OCI-LY7 (cell line): ENCODE data around the gene MTAP. TPM values are rescaled to one million over a fixed set of nuclear protein-coding genes. Genes with fewer than 3 reads are reported as not detected.

Experiments
- BruUV-seq: library from RNA; stranded (reverse); fragments of 400-500 nt; replicated peaks from 2 replicates; lab custom pipeline; 2021; lab: Mats Ljungman, UMichigan
- CTCF ChIA-PET: fragments of 300-600 bp; sonication (Branson Sonifier 250); formaldehyde crosslinking; loops from one replicate; lab custom pipeline; 2022; ENCODE audit warnings: antibody characterized with exemption; ENCODE audit not compliant: unreplicated experiment; lab: Charles Lee
- POLR2A ChIA-PET: fragments of 300-600 bp; sonication (Branson Sonifier 250); formaldehyde crosslinking; loops from one replicate; lab custom pipeline; 2022; ENCODE audit warnings: antibody characterized with exemption; lab: Charles Lee
- DNase-seq: peaks from one replicate; pipeline ENCODE4 v3.0.0-alpha.2; 2015; ENCODE audit warnings: low spot score
- H2AFZ ChIP-seq: fragments of 200-600 bp; sonication (generic), shearing (Covaris generic); 2 replicates; pipeline ENCODE4 v1.6.1; 2014; ENCODE audit warnings: mild to moderate bottlenecking, antibody characterized with exemption, low read length, moderate library complexity
- H3K27ac ChIP-seq: fragments of 200-600 bp; sonication (generic); 2 replicates; pipeline ENCODE4 v1.5.1; 2014; ENCODE audit warnings: mixed run types, low read depth, mild to moderate bottlenecking, moderate library complexity, low read length, inconsistent platforms; ENCODE audit not compliant: poor library complexity, severe bottlenecking
- H3K36me3 ChIP-seq: fragments of 200-600 bp; sonication (generic); 2 replicates; pipeline ENCODE4 v1.6.1; 2014; ENCODE audit warnings: mild to moderate bottlenecking, antibody characterized with exemption, low read length, moderate library complexity, mixed read lengths; ENCODE audit not compliant: insufficient read depth
- H3K4me1 ChIP-seq: fragments of 200-600 bp; sonication (generic); 2 replicates; pipeline ENCODE4 v1.5.1; 2014; ENCODE audit warnings: mild to moderate bottlenecking, low read length; ENCODE audit not compliant: insufficient read depth, poor library complexity, severe bottlenecking
- H3K4me2 ChIP-seq: fragments of 200-600 bp; sonication (generic); 2 replicates; pipeline ENCODE4 v1.6.1; 2014; ENCODE audit warnings: mild to moderate bottlenecking, low read length
- H3K4me3 ChIP-seq: fragments of 200-600 bp; sonication (generic); 2 replicates; pipeline ENCODE4 v1.5.1; 2014; ENCODE audit warnings: mild to moderate bottlenecking, low read depth, low read length; ENCODE audit not compliant: poor library complexity, severe bottlenecking
- H3K79me2 ChIP-seq: fragments of 200-600 bp; sonication (generic); 2 replicates; pipeline ENCODE4 v1.6.1; 2016; ENCODE audit warnings: low read depth, mild to moderate bottlenecking, low read length, moderate library complexity, mixed read lengths; ENCODE audit not compliant: insufficient read depth
- H3K9me2 ChIP-seq: fragments of 200-600 bp; sonication (generic); 2 replicates; pipeline ENCODE4 v1.6.1; 2016; ENCODE audit warnings: mild to moderate bottlenecking, low read length, mixed read lengths; ENCODE audit not compliant: insufficient read depth
- H3K9me3 ChIP-seq: fragments of 200-600 bp; sonication (generic); 2 replicates; pipeline ENCODE4 v1.6.1; 2014; ENCODE audit warnings: mild to moderate bottlenecking, mixed run types, low read length, mixed read lengths
- H4K20me1 ChIP-seq: fragments of 200-600 bp; sonication (generic); 2 replicates; pipeline ENCODE4 v1.6.1; 2014; ENCODE audit warnings: mild to moderate bottlenecking, antibody characterized with exemption, low read length, moderate library complexity, mixed read lengths; ENCODE audit not compliant: insufficient read depth
- EZH2phosphoT487 ChIP-seq: fragments of 200-600 bp; sonication (generic); IDR thresholded peaks from 2 replicates; pipeline ENCODE4 v1.6.1; 2018; ENCODE audit warnings: low read depth, borderline replicate concordance, mild to moderate bottlenecking, mixed run types, antibody characterized with exemption, low read length, moderate library complexity, mixed read lengths
- intact Hi-C: fragments of 100-400 bp; cut with micrococcal nuclease; formaldehyde crosslinking; loops from one replicate; pipeline ENCODE4 v1.10.0; 2022; ENCODE audit not compliant: unreplicated experiment
- total RNA-seq, 2 experiments: library from RNA; depleted of rRNA in 1 of 2; stranded (reverse); fragments of >200 nt in 1 of 2; shearing (Covaris generic) in 1 of 2; gene quantifications; 2 replicates each; pipeline ENCODE4 v1.2.3, GENCODE V29; 2014 to 2022
- TF ChIP-seq, protein P1 (sequence below): fragments of 200-600 bp; sonication (generic); conservative IDR thresholded peaks from 2 replicates; pipeline ENCODE4 v1.5.1; 2014; ENCODE audit warnings: mild to moderate bottlenecking, antibody characterized with exemption, low read length, moderate library complexity, mixed read lengths

The MTAP gene
- total RNA-seq, 2 experiments from 2014 or later, result 41.6 to 101 TPM

DNA sequence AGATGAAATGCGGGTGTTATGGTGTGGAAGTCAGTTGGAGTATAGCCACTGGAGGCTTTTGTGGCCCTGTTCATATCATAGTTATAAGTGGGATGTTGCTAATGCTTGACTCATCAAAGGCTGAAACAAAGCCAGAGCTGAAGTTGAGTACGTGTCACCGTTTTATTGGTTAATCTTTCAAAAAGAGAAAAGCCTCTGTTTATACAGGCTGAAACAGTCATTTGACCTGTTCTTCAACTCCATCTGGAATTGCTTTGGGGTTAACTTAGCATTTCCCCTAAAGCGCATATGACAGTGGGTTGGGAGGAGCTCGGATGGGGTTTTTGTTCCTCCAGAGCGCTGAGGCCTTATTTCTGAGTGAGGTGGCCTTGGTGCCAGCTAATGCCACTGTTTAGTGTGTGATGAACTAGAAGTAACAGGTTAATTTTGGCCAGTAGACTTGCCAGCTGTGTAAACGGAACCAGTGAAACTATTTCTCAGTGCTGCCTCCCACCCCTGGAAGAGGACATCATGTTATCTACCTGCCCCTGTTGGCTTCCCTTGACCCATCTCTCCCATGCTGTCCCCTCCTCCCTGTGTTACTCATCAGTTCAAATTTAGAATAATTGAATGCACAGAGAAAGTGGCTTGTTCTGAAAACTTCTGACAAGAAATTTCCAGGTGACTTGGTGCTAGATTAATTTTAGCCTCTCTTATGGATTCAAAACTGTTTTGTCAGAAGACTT lies 34.2 kb downstream of the MTAP start:
- BruUV-seq, result no TSS peak
- intact Hi-C loops, result no loop called here
- CTCF ChIA-PET, result interaction anchor here (1.4 kb wide), 1 partner anchor 402 kb away, joined by 3 read pairs; no protein-coding TSS in a partner anchor
- peaks cover 32% of the 10 kb centered on the region for H3K4me1 ChIP-seq
- no peak for TF ChIP-seq EZH2phosphoT487
- TF ChIP-seq, protein P1, sequence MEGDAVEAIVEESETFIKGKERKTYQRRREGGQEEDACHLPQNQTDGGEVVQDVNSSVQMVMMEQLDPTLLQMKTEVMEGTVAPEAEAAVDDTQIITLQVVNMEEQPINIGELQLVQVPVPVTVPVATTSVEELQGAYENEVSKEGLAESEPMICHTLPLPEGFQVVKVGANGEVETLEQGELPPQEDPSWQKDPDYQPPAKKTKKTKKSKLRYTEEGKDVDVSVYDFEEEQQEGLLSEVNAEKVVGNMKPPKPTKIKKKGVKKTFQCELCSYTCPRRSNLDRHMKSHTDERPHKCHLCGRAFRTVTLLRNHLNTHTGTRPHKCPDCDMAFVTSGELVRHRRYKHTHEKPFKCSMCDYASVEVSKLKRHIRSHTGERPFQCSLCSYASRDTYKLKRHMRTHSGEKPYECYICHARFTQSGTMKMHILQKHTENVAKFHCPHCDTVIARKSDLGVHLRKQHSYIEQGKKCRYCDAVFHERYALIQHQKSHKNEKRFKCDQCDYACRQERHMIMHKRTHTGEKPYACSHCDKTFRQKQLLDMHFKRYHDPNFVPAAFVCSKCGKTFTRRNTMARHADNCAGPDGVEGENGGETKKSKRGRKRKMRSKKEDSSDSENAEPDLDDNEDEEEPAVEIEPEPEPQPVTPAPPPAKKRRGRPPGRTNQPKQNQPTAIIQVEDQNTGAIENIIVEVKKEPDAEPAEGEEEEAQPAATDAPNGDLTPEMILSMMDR, result no peak
- no peak overlapping the region for H3K4me2 ChIP-seq
- H3K9me3 ChIP-seq, result peaks cover 5% of the 10 kb centered on the region; the same call in 1 of the 2 replicates
- H4K20me1 ChIP-seq, result peaks cover 7% of the 10 kb centered on the region; the same call in 1 of the 2 replicates
- H3K9me2 ChIP-seq, result no peaks in the 10 kb centered on the region
- peaks cover 100% of the 10 kb centered on the region for H3K36me3 ChIP-seq
- no peak overlapping the region for H2AFZ ChIP-seq
- no peak for DNase-seq
- H3K27ac ChIP-seq, result no peak overlapping the region
- POLR2A ChIA-PET, result interaction anchor here (0.9 to 1.5 kb wide), 4 partner anchors 10 to 371 kb away, joined by 3 to 5 read pairs (median 3); no protein-coding TSS in a partner anchor
- no peak overlapping the region for H3K4me3 ChIP-seq
- peaks cover 34% of the 10 kb centered on the region; the same call in 1 of the 2 replicates for H3K79me2 ChIP-seq

DNA sequence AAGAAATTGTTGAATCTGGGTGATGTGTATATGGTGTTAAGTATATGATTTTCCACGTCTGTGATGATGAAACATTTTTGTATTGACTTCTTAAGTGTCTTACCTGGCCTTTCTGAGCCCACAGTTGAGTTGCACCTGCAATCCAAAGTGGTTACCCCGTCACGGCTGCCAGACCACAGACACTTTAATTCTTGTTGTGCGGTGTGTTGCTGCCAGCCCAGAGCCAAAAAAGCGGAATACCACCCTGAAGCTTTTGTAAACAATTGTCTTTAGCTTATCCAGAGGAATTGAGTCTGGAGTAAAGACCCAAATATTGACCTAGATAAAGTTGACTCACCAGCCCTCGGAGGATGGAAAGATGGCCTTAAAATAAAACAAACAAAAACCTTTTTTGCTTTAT lies 35.1 kb downstream of the MTAP start:
- H3K9me3 ChIP-seq, result peaks cover 14% of the 10 kb centered on the region; the same call in 1 of the 2 replicates
- no peak for DNase-seq
- H3K27ac ChIP-seq, result no peak overlapping the region
- peaks cover 28% of the 10 kb centered on the region; the same call in 1 of the 2 replicates for H3K79me2 ChIP-seq
- TF ChIP-seq EZH2phosphoT487, result no peak
- TF ChIP-seq, protein P1, result no peak
- CTCF ChIA-PET, result no interaction called here
- peaks cover 23% of the 10 kb centered on the region for H3K4me1 ChIP-seq
- no peak overlapping the region for H3K4me3 ChIP-seq
- no peaks in the 10 kb centered on the region for H3K9me2 ChIP-seq
- no TSS peak for BruUV-seq
- H4K20me1 ChIP-seq, result peaks cover 5% of the 10 kb centered on the region; the same call in 1 of the 2 replicates
- no peak overlapping the region for H3K4me2 ChIP-seq
- H2AFZ ChIP-seq, result no peak overlapping the region
- H3K36me3 ChIP-seq, result peaks cover 100% of the 10 kb centered on the region
- intact Hi-C loops, result no loop called here
- POLR2A ChIA-PET, result interaction anchor here (0.8 to 1.1 kb wide), 2 partner anchors 19 to 27 kb away, joined by 3 read pairs; no protein-coding TSS in a partner anchor

DNA sequence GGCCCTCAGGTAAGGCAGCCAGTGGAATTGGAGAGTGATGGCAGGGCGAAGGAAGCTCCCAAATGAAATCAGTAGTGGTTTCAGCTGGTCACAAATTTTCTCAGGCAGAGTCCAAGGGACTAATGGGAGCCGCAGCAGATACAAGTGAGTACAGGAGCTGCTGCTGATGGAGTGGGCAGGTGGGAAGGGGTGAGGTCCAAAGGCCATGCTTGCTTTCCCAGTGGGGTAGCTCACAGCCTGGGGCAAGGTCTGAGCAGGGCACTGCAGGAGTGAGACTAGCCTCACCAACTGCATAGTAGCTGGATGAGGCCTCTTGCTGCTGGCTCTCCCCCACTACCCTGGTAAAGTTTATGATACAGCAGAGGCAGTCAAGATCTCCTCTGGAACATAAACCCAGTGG lies 38.2 kb downstream of the MTAP start:
- ChIA-PET CTCF (no interaction called here), POLR2A (interaction anchor here (0.6 kb wide), 2 partner anchors 108 to 628 kb away, joined by 3 to 4 read pairs; no protein-coding TSS in a partner anchor)
- Histone ChIP-seq H4K20me1 (no peaks in the 10 kb centered on the region), H2AFZ (no peak overlapping the region), H3K79me2 (peaks cover 5% of the 10 kb centered on the region; the same call in 1 of the 2 replicates), H3K27ac (no peak overlapping the region), H3K36me3 (peaks cover 98% of the 10 kb centered on the region), H3K9me3 (peaks cover 41% of the 10 kb centered on the region), H3K9me2 (no peaks in the 10 kb centered on the region), H3K4me3 (no peak overlapping the region), H3K4me1 (peaks cover 8% of the 10 kb centered on the region), H3K4me2 (no peak overlapping the region)
- intact Hi-C loops, result no loop called here
- TF ChIP-seq, protein P1, result no peak
- no peak for TF ChIP-seq EZH2phosphoT487
- DNase-seq, result no peak
- no TSS peak for BruUV-seq
